Endothelial cell of coronary artery (primary cell): ENCODE measurements around the gene LMO1. TPM values are rescaled to one million over a fixed set of nuclear protein-coding genes. Genes with fewer than 3 reads are reported as not detected.

Experiments
- total RNA-seq: library from RNA; depleted of rRNA; stranded (reverse); fragments of >200 nt; gene quantifications from 2 replicates; pipeline ENCODE4 v1.2.3, GENCODE V29; 2014

LMO1 gene
- not detected in 2 replicates for total RNA-seq

DNA sequence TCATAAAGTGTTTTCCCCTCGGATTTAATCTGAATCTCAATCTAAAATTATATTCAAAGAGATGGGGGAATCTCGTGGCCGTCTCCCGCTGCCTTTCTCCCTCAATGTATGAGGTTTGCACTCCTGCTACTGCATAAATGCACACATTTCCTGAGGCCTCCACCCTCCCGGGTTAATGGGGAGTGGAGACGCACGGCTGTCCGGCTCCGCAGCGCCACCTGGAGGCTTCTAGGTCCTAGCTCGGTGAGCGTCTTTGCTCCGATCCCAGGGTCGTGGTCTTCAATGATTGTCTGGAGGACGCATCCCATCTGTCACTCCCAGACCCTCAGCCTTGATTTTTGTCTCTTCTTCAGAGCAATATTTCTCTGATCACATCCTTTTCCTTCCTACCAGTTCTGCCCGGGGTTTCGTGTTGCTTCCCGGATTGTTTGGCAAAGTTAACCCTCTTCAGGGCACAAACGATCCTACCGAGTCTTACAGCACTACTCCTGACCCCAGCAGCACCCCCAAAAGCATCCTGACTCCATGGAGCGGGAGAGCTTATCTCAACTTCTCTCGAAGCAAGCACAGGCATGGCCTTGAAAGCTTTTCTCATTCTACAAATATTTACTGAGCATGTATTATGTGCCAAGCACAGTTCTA lies at the start of gene LMO1:
Gene LMO1 (minus strand): TSS at position 110 of the 642 bp plus-strand sequence. CDS start 516 bp downstream, outside the sequence.

Other genes starting within 250 kb of the LMO1 start
- gene TUB, start 182.7 kb downstream of the LMO1 start, total RNA-seq = 2.3 and 3.2 TPM in 2 replicates
- gene RIC3, start 94.9 kb downstream of the LMO1 start, total RNA-seq = not detected in 2 replicates